ENCODE results near the gene ZNF785.
"Not testable (repeated sequence)": the region's sequence is repeated elsewhere in the genome, so short reads cannot be mapped to it uniquely, and the experiment has no call there.

ZNF785 gene

GRCh38 chr16:30602616-30603277 is 17.2 kb upstream of the ZNF785 start:
- DNase-seq (ENCODE audit: low read depth) = no peak
- H3K4me3 ChIP-seq (ENCODE audit: control insufficient read depth, low read depth, low read length) = no peak overlapping the region
- TF ChIP-seq CTCF (IDR thresholded peaks at IDR 0.05; ENCODE audit: control insufficient read depth, insufficient read depth, low read depth, low read length, missing control alignments) = no peak

- no peak for DNase-seq (ENCODE audit: low read depth)
- H3K4me3 ChIP-seq (ENCODE audit: control insufficient read depth, low read depth, low read length) = no peak overlapping the region
- no peak for TF ChIP-seq CTCF (IDR thresholded peaks at IDR 0.05; ENCODE audit: control insufficient read depth, insufficient read depth, low read depth, low read length, missing control alignments)
Observed at GRCh38 chr16:30601966-30602365, 16.5 kb upstream of the ZNF785 start.

GRCh38 chr16:30600929-30601328 is 15.4 kb upstream of the ZNF785 start:
- no peak for TF ChIP-seq CTCF (IDR thresholded peaks at IDR 0.05; ENCODE audit: control insufficient read depth, insufficient read depth, low read depth, low read length, missing control alignments)
- no peak for DNase-seq (ENCODE audit: low read depth)
- H3K4me3 ChIP-seq (ENCODE audit: control insufficient read depth, low read depth, low read length) = no peak overlapping the region

GRCh38 chr16:30600215-30600614 is 14.7 kb upstream of the ZNF785 start:
- no peak for TF ChIP-seq CTCF (IDR thresholded peaks at IDR 0.05; ENCODE audit: control insufficient read depth, insufficient read depth, low read depth, low read length, missing control alignments)
- no peak for DNase-seq (ENCODE audit: low read depth)
- no peak overlapping the region for H3K4me3 ChIP-seq (ENCODE audit: control insufficient read depth, low read depth, low read length)

- H3K4me3 ChIP-seq (ENCODE audit: control insufficient read depth, low read depth, low read length) = no peak overlapping the region
- no peak for DNase-seq (ENCODE audit: low read depth)
- TF ChIP-seq CTCF (IDR thresholded peaks at IDR 0.05; ENCODE audit: control insufficient read depth, insufficient read depth, low read depth, low read length, missing control alignments) = no peak
Observed at GRCh38 chr16:30592871-30593270, 7.4 kb upstream of the ZNF785 start.

- not testable (repeated sequence) for DNase-seq (ENCODE audit: low read depth); H3K4me3 ChIP-seq (ENCODE audit: control insufficient read depth, low read depth, low read length)
Observed at GRCh38 chr16:30590869-30591268, 5.4 kb upstream of the ZNF785 start.

GRCh38 chr16:30589582-30589981 is 4.1 kb upstream of the ZNF785 start:
- H3K4me3 ChIP-seq (ENCODE audit: control insufficient read depth, low read depth, low read length); DNase-seq (ENCODE audit: low read depth): not testable (repeated sequence)

- no peak overlapping the region for H3K4me3 ChIP-seq (ENCODE audit: control insufficient read depth, low read depth, low read length)
- DNase-seq (ENCODE audit: low read depth) = no peak
- TF ChIP-seq CTCF (IDR thresholded peaks at IDR 0.05; ENCODE audit: control insufficient read depth, insufficient read depth, low read depth, low read length, missing control alignments) = no peak
Observed at GRCh38 chr16:30588651-30589050, 3.2 kb upstream of the ZNF785 start.
